TTC549 (cell line): ENCODE measurements around the gene FXYD7.

Source experiments
- FAIRE-seq: peaks from 2 replicates; lab custom pipeline; 2012; peaks lifted over from hg19 to GRCh38; lab: Jason Lieb, UNC

Gene FXYD7

GRCh38 chr19:35112995-35113688, 29.9 kb upstream of the FXYD7 start:
- FAIRE-seq: no peak

GRCh38 chr19:35114353-35115176, 28.5 kb upstream of the FXYD7 start:
- no peak for FAIRE-seq

GRCh38 chr19:35115177-35115951, 27.7 kb upstream of the FXYD7 start, which contains the start of gene FXYD3:
FXYD3 (plus strand) TSS chr19:35115823; CDS start chr19:35119377, 3,554 bp downstream.
- no peak for FAIRE-seq

- no peak for FAIRE-seq
Measured at GRCh38 chr19:35116072-35116801, 26.8 kb upstream of the FXYD7 start.

GRCh38 chr19:35117116-35117515, 25.9 kb upstream of the FXYD7 start:
- FAIRE-seq: no peak

GRCh38 chr19:35117799-35118198, 25.3 kb upstream of the FXYD7 start:
- no peak for FAIRE-seq

- FAIRE-seq: no peak
Measured at GRCh38 chr19:35118268-35119020, 24.6 kb upstream of the FXYD7 start.

- FAIRE-seq: no peak
Measured at GRCh38 chr19:35119091-35119490, 24.0 kb upstream of the FXYD7 start.

- FAIRE-seq: no peak
Measured at GRCh38 chr19:35119578-35120155, 23.4 kb upstream of the FXYD7 start.

GRCh38 chr19:35120492-35120891, 22.6 kb upstream of the FXYD7 start:
- no peak for FAIRE-seq

GRCh38 chr19:35120898-35121297, 22.2 kb upstream of the FXYD7 start:
- FAIRE-seq: no peak

- FAIRE-seq: no peak
Measured at GRCh38 chr19:35122687-35123551, 20.1 kb upstream of the FXYD7 start.

- FAIRE-seq: no peak
Measured at GRCh38 chr19:35123573-35123972, 19.5 kb upstream of the FXYD7 start.

- FAIRE-seq: no peak
Measured at GRCh38 chr19:35124098-35125060, 18.7 kb upstream of the FXYD7 start.

- FAIRE-seq: no peak
Measured at GRCh38 chr19:35125270-35125717, 17.8 kb upstream of the FXYD7 start.

- no peak for FAIRE-seq
Measured at GRCh38 chr19:35125749-35126623, 17.1 kb upstream of the FXYD7 start.

GRCh38 chr19:35126624-35126959, 16.5 kb upstream of the FXYD7 start:
- no peak for FAIRE-seq

- FAIRE-seq: no peak
Measured at GRCh38 chr19:35127871-35128270, 15.2 kb upstream of the FXYD7 start.
